OCI-LY7 (cell line): ENCODE results near the gene ITGB2. TPM values are rescaled to one million over a fixed set of nuclear protein-coding genes. Genes with fewer than 3 reads are reported as not detected.

Experiments
- BruUV-seq: library from RNA; stranded (reverse); fragments of 400-500 nt; replicated peaks from 2 replicates; lab custom pipeline; 2021; lab: Mats Ljungman, UMichigan
- CTCF ChIA-PET: fragments of 300-600 bp; sonication (Branson Sonifier 250); formaldehyde crosslinking; loops from one replicate; lab custom pipeline; 2022; ENCODE audit warnings: antibody characterized with exemption; ENCODE audit not compliant: unreplicated experiment; lab: Charles Lee
- POLR2A ChIA-PET: fragments of 300-600 bp; sonication (Branson Sonifier 250); formaldehyde crosslinking; loops from one replicate; lab custom pipeline; 2022; ENCODE audit warnings: antibody characterized with exemption; lab: Charles Lee
- DNase-seq: peaks from one replicate; pipeline ENCODE4 v3.0.0-alpha.2; 2015; ENCODE audit warnings: low spot score
- H2AFZ ChIP-seq: fragments of 200-600 bp; sonication (generic), shearing (Covaris generic); 2 replicates; pipeline ENCODE4 v1.6.1; 2014; ENCODE audit warnings: mild to moderate bottlenecking, antibody characterized with exemption, low read length, moderate library complexity
- H3K27ac ChIP-seq: fragments of 200-600 bp; sonication (generic); 2 replicates; pipeline ENCODE4 v1.5.1; 2014; ENCODE audit warnings: mixed run types, low read depth, mild to moderate bottlenecking, moderate library complexity, low read length, inconsistent platforms; ENCODE audit not compliant: poor library complexity, severe bottlenecking
- H3K36me3 ChIP-seq: fragments of 200-600 bp; sonication (generic); 2 replicates; pipeline ENCODE4 v1.6.1; 2014; ENCODE audit warnings: mild to moderate bottlenecking, antibody characterized with exemption, low read length, moderate library complexity, mixed read lengths; ENCODE audit not compliant: insufficient read depth
- H3K4me1 ChIP-seq: fragments of 200-600 bp; sonication (generic); 2 replicates; pipeline ENCODE4 v1.5.1; 2014; ENCODE audit warnings: mild to moderate bottlenecking, low read length; ENCODE audit not compliant: insufficient read depth, poor library complexity, severe bottlenecking
- H3K4me2 ChIP-seq: fragments of 200-600 bp; sonication (generic); 2 replicates; pipeline ENCODE4 v1.6.1; 2014; ENCODE audit warnings: mild to moderate bottlenecking, low read length
- H3K4me3 ChIP-seq: fragments of 200-600 bp; sonication (generic); 2 replicates; pipeline ENCODE4 v1.5.1; 2014; ENCODE audit warnings: mild to moderate bottlenecking, low read depth, low read length; ENCODE audit not compliant: poor library complexity, severe bottlenecking
- H3K79me2 ChIP-seq: fragments of 200-600 bp; sonication (generic); 2 replicates; pipeline ENCODE4 v1.6.1; 2016; ENCODE audit warnings: low read depth, mild to moderate bottlenecking, low read length, moderate library complexity, mixed read lengths; ENCODE audit not compliant: insufficient read depth
- H3K9me2 ChIP-seq: fragments of 200-600 bp; sonication (generic); 2 replicates; pipeline ENCODE4 v1.6.1; 2016; ENCODE audit warnings: mild to moderate bottlenecking, low read length, mixed read lengths; ENCODE audit not compliant: insufficient read depth
- H3K9me3 ChIP-seq: fragments of 200-600 bp; sonication (generic); 2 replicates; pipeline ENCODE4 v1.6.1; 2014; ENCODE audit warnings: mild to moderate bottlenecking, mixed run types, low read length, mixed read lengths
- H4K20me1 ChIP-seq: fragments of 200-600 bp; sonication (generic); 2 replicates; pipeline ENCODE4 v1.6.1; 2014; ENCODE audit warnings: mild to moderate bottlenecking, antibody characterized with exemption, low read length, moderate library complexity, mixed read lengths; ENCODE audit not compliant: insufficient read depth
- CTCF ChIP-seq: fragments of 200-600 bp; sonication (generic); conservative IDR thresholded peaks from 2 replicates; pipeline ENCODE4 v1.5.1; 2014; ENCODE audit warnings: mild to moderate bottlenecking, antibody characterized with exemption, low read length, moderate library complexity, mixed read lengths
- EZH2phosphoT487 ChIP-seq: fragments of 200-600 bp; sonication (generic); IDR thresholded peaks from 2 replicates; pipeline ENCODE4 v1.6.1; 2018; ENCODE audit warnings: low read depth, borderline replicate concordance, mild to moderate bottlenecking, mixed run types, antibody characterized with exemption, low read length, moderate library complexity, mixed read lengths
- intact Hi-C: fragments of 100-400 bp; cut with micrococcal nuclease; formaldehyde crosslinking; loops from one replicate; pipeline ENCODE4 v1.10.0; 2022; ENCODE audit not compliant: unreplicated experiment
- total RNA-seq, 2 experiments: library from RNA; depleted of rRNA in 1 of 2; stranded (reverse); fragments of >200 nt in 1 of 2; shearing (Covaris generic) in 1 of 2; gene quantifications; 2 replicates each; pipeline ENCODE4 v1.2.3, GENCODE V29; 2014 to 2022

The ITGB2 gene
- total RNA-seq, 2 experiments from 2014 or later: 11.6 to 78.9 TPM

GRCh38 chr21:44919111-44919912 lies 1.4 kb downstream of the ITGB2 start:
- H3K9me3 ChIP-seq: no peaks in the 10 kb centered on the region
- H3K4me1 ChIP-seq: peaks cover 15% of the 10 kb centered on the region
- CTCF ChIA-PET: interaction anchor here (0.6 to 1.1 kb wide), 3 partner anchors 8 to 720 kb away, joined by 3 to 8 read pairs (median 3); no protein-coding TSS in a partner anchor
- H2AFZ ChIP-seq: no peak overlapping the region
- no peak overlapping the region for H3K4me2 ChIP-seq
- POLR2A ChIA-PET: interaction anchor here (1.1 kb wide), 1 partner anchor 21 kb away, joined by 3 read pairs; no protein-coding TSS in a partner anchor
- DNase-seq: no peak
- intact Hi-C loops: no loop called here
- no peaks in the 10 kb centered on the region for H3K79me2 ChIP-seq
- no peaks in the 10 kb centered on the region for H4K20me1 ChIP-seq
- BruUV-seq: no TSS peak
- TF ChIP-seq EZH2phosphoT487: no peak
- no peak for TF ChIP-seq CTCF
- H3K36me3 ChIP-seq: no peaks in the 10 kb centered on the region
- no peak overlapping the region for H3K4me3 ChIP-seq
- no peaks in the 10 kb centered on the region for H3K9me2 ChIP-seq
- no peak overlapping the region for H3K27ac ChIP-seq

- no peak overlapping the region for H3K4me3 ChIP-seq
- peaks cover 22% of the 10 kb centered on the region for H3K4me1 ChIP-seq
- intact Hi-C loops: no loop called here
- H2AFZ ChIP-seq: no peak overlapping the region
- no peak overlapping the region for H3K4me2 ChIP-seq
- CTCF ChIA-PET: no interaction called here
- TF ChIP-seq CTCF: no peak
- no peak overlapping the region for H3K27ac ChIP-seq
- POLR2A ChIA-PET: interaction anchor here (1.1 kb wide), 1 partner anchor 22 kb away, joined by 3 read pairs; no protein-coding TSS in a partner anchor
- no peaks in the 10 kb centered on the region for H3K79me2 ChIP-seq
- DNase-seq: no peak
- H3K9me2 ChIP-seq: no peaks in the 10 kb centered on the region
- H3K36me3 ChIP-seq: no peaks in the 10 kb centered on the region
- no peaks in the 10 kb centered on the region for H3K9me3 ChIP-seq
- H4K20me1 ChIP-seq: no peaks in the 10 kb centered on the region
- BruUV-seq: no TSS peak
Observed at GRCh38 chr21:44918581-44919033, 2.1 kb downstream of the ITGB2 start.

GRCh38 chr21:44918107-44918470 lies 2.6 kb downstream of the ITGB2 start:
- POLR2A ChIA-PET: no interaction called here
- DNase-seq: no peak
- H3K79me2 ChIP-seq: no peaks in the 10 kb centered on the region
- H3K4me2 ChIP-seq: no peak overlapping the region
- TF ChIP-seq CTCF (no peak), EZH2phosphoT487 (no peak)
- H3K9me2 ChIP-seq: no peaks in the 10 kb centered on the region
- no peaks in the 10 kb centered on the region for H4K20me1 ChIP-seq
- no peak overlapping the region for H3K4me3 ChIP-seq
- no peak overlapping the region for H3K27ac ChIP-seq
- no peaks in the 10 kb centered on the region for H3K9me3 ChIP-seq
- BruUV-seq: no TSS peak
- CTCF ChIA-PET: no interaction called here
- no peak overlapping the region for H2AFZ ChIP-seq
- H3K4me1 ChIP-seq: peaks cover 27% of the 10 kb centered on the region
- intact Hi-C loops: no loop called here
- H3K36me3 ChIP-seq: no peaks in the 10 kb centered on the region
